PC-9 (cell line): Measurements from ENCODE around the gene TNMD. TPM values are rescaled to one million over a fixed set of nuclear protein-coding genes. Genes with fewer than 3 reads are reported as not detected.
A peak's percentile ranks its signal among the peaks of the same experiment; 100 is the strongest.

Experiments used
- BruUV-seq: library from RNA; stranded (reverse); fragments of 400-500 nt; replicated peaks from 2 replicates; lab custom pipeline; 2021; lab: Mats Ljungman, UMichigan
- CTCF ChIA-PET: fragments of 300-600 bp; sonication (Branson Sonifier 250); formaldehyde crosslinking; loops from one replicate; lab custom pipeline; 2022; ENCODE audit warnings: antibody characterized with exemption; lab: Charles Lee
- POLR2A ChIA-PET: fragments of 300-600 bp; sonication (Branson Sonifier 250); formaldehyde crosslinking; loops from one replicate; lab custom pipeline; 2022; ENCODE audit warnings: antibody characterized with exemption; ENCODE audit not compliant: unreplicated experiment; lab: Charles Lee
- DNase-seq, 2 experiments: peaks; one replicate each; pipeline versions ENCODE4 v3.0.0 to v3.0.0-alpha.2; 2015 to 2022; ENCODE audit warnings: mixed read lengths in 1 of 2
- H2AFZ ChIP-seq: fragments of 200-600 bp; sonication (generic); 2 replicates; pipeline ENCODE4 v1.8.1; 2017; ENCODE audit warnings: antibody characterized with exemption
- H3F3A ChIP-seq: fragments of 200-600 bp; sonication (generic); 2 replicates; pipeline ENCODE4 v1.8.1; 2017; ENCODE audit warnings: antibody characterized with exemption, mild to moderate bottlenecking, low read depth; ENCODE audit not compliant: insufficient read depth
- H3K27ac ChIP-seq: fragments of 200-600 bp; sonication (generic); 2 replicates; pipeline ENCODE4 v1.6.1; 2016; ENCODE audit warnings: mixed run types
- H3K27me3 ChIP-seq: fragments of 200-600 bp; sonication (generic); 2 replicates; pipeline ENCODE4 v1.6.1; 2016; ENCODE audit warnings: low read depth, mixed run types; ENCODE audit not compliant: insufficient read depth
- H3K36me3 ChIP-seq: fragments of 200-600 bp; sonication (generic); 2 replicates; pipeline ENCODE4 v1.6.1; 2016; ENCODE audit warnings: low read depth, mixed run types
- H3K4me1 ChIP-seq: fragments of 200-600 bp; sonication (generic); replicated peaks from 2 replicates; pipeline ENCODE4 v1.6.1; 2016; ENCODE audit warnings: mixed run types; ENCODE audit not compliant: insufficient read depth
- H3K4me2 ChIP-seq: fragments of 200-600 bp; sonication (generic); 2 replicates; pipeline ENCODE4 v1.6.1; 2017; ENCODE audit warnings: mixed run types
- H3K4me3 ChIP-seq: fragments of 200-600 bp; sonication (generic); 2 replicates; pipeline ENCODE4 v1.6.1; 2016; ENCODE audit warnings: mixed run types
- H3K79me2 ChIP-seq: fragments of 200-600 bp; sonication (generic); 2 replicates; pipeline ENCODE4 v1.6.1; 2017; ENCODE audit warnings: low read depth, mixed run types
- H3K9me2 ChIP-seq: fragments of 200-600 bp; sonication (generic); 2 replicates; pipeline ENCODE4 v1.8.1; 2017; ENCODE audit warnings: mild to moderate bottlenecking; ENCODE audit not compliant: insufficient read depth
- H3K9me3 ChIP-seq: fragments of 200-600 bp; sonication (generic); 2 replicates; pipeline ENCODE4 v1.8.1; 2016; ENCODE audit warnings: low read depth; ENCODE audit not compliant: insufficient read depth
- H4K20me1 ChIP-seq: fragments of 200-600 bp; sonication (generic); 2 replicates; pipeline ENCODE4 v1.8.1; 2017; ENCODE audit not compliant: insufficient read depth
- CTCF ChIP-seq: fragments of 200-600 bp; sonication (generic); conservative IDR thresholded peaks from 2 replicates; pipeline ENCODE4 v1.6.1; 2017; ENCODE audit warnings: mixed run types, antibody characterized with exemption, mild to moderate bottlenecking, moderate library complexity
- EZH2 ChIP-seq: fragments of 200-600 bp; sonication (generic); IDR thresholded peaks from 2 replicates; pipeline ENCODE4 v1.8.0; 2017; ENCODE audit warnings: antibody characterized with exemption, low read depth
- intact Hi-C: fragments of 100-400 bp; cut with micrococcal nuclease; formaldehyde crosslinking; loops from one replicate; pipeline ENCODE4 v1.10.0; 2022; ENCODE audit not compliant: unreplicated experiment
- total RNA-seq: library from RNA; stranded (reverse); gene quantifications from 2 replicates; pipeline ENCODE4 v1.2.3, GENCODE V29; 2021

Gene TNMD
- total RNA-seq, 1 experiment from 2014 or later, result not detected

- Histone ChIP-seq H3K27ac (peak within 1 kb of the TSS; percentile 49), H3K27me3 (no peaks in the 10 kb centered on the region), H3K4me2 (peak within 1 kb of the TSS; percentile 91), H3F3A (no peaks in the 10 kb centered on the region), H2AFZ (peak within 1 kb of the TSS; percentile 93), H4K20me1 (no peaks in the 10 kb centered on the region), H3K9me2 (no peaks in the 10 kb centered on the region), H3K4me3 (peak within 1 kb of the TSS; percentile 83), H3K4me1 (peaks cover 25% of the 10 kb centered on the region), H3K36me3 (no peaks in the 10 kb centered on the region), H3K9me3 (no peaks in the 10 kb centered on the region), H3K79me2 (peaks cover 12% of the 10 kb centered on the region)
- intact Hi-C loops, result no loop called here
- POLR2A ChIA-PET, result interaction anchor here (0.6 kb wide), 2 partner anchors 12 to 22 kb away, joined by 3 read pairs; no protein-coding TSS in a partner anchor
- DNase-seq, result peak; percentile 81 to 83
- BruUV-seq, result TSS peak; percentile 52
- TF ChIP-seq CTCF (peak; percentile 72), EZH2 (no peak)
- CTCF ChIA-PET, result interaction anchor here (0.6 to 2.5 kb wide), 4 partner anchors 10 to 460 kb away, joined by 4 to 10 read pairs (median 6); no protein-coding TSS in a partner anchor
Measured at GRCh38 chrX:100636321-100636991, 51.7 kb downstream of the TNMD start, which contains the start of gene TSPAN6. Gene TSPAN6, minus strand, starts transcription at chrX:100636806. Its CDS starts 112 bp downstream, at chrX:100636694.

- H3K36me3 ChIP-seq, result peaks cover 16% of the 10 kb centered on the region
- H3F3A ChIP-seq, result peaks cover 51% of the 10 kb centered on the region
- H3K27ac ChIP-seq, result peak overlapping the region; percentile 94
- peak overlapping the region; percentile 6; the same call in 1 of the 2 replicates for H3K4me3 ChIP-seq
- no peaks in the 10 kb centered on the region for H3K9me3 ChIP-seq
- peak; percentile 45 to 85 for DNase-seq
- intact Hi-C loops, result no loop called here
- TF ChIP-seq CTCF, result no peak
- TF ChIP-seq EZH2, result no peak
- H3K79me2 ChIP-seq, result peaks cover 31% of the 10 kb centered on the region
- H3K4me1 ChIP-seq, result peaks cover 54% of the 10 kb centered on the region
- peak overlapping the region; percentile 88 for H3K4me2 ChIP-seq
- BruUV-seq, result no TSS peak
- ChIA-PET POLR2A (no interaction called here), CTCF (interaction anchor here (1.1 kb wide), 1 partner anchor 28 kb away, joined by 3 read pairs; no protein-coding TSS in a partner anchor)
- H3K27me3 ChIP-seq, result no peaks in the 10 kb centered on the region
- no peaks in the 10 kb centered on the region for H3K9me2 ChIP-seq
- no peaks in the 10 kb centered on the region for H4K20me1 ChIP-seq
- no peak overlapping the region for H2AFZ ChIP-seq
Measured at GRCh38 chrX:100642290-100642689, 57.6 kb downstream of the TNMD start.

- Histone ChIP-seq H3K4me3 (peak overlapping the region; percentile 97; the same call in 1 of the 2 replicates), H3K27me3 (no peaks in the 10 kb centered on the region), H3K79me2 (peaks cover 38% of the 10 kb centered on the region), H2AFZ (no peak overlapping the region), H3K27ac (peak overlapping the region; percentile 94), H4K20me1 (no peaks in the 10 kb centered on the region), H3K9me2 (no peaks in the 10 kb centered on the region), H3K9me3 (no peaks in the 10 kb centered on the region), H3K4me2 (peak overlapping the region; percentile 88), H3F3A (peaks cover 58% of the 10 kb centered on the region), H3K36me3 (peaks cover 25% of the 10 kb centered on the region), H3K4me1 (peaks cover 60% of the 10 kb centered on the region)
- no peak for TF ChIP-seq EZH2
- no peak for TF ChIP-seq CTCF
- ChIA-PET CTCF (no interaction called here), POLR2A (no interaction called here)
- no peak for DNase-seq
- intact Hi-C loops, result no loop called here
- BruUV-seq, result no TSS peak
Measured at GRCh38 chrX:100643212-100643611, 58.5 kb downstream of the TNMD start.
